Activated B cell treated with CpG ODN at 0.5 μM for 24 hours (primary cell): ENCODE data around the gene THEMIS. TPM values are rescaled to one million over a fixed set of nuclear protein-coding genes. Genes with fewer than 3 reads are reported as not detected.

Experiments used
- ATAC-seq: fragments of 200-7000 bp; cut with Tn5 transposase; one replicate; pipeline ENCODE4 v1.10.0; 2021; ENCODE audit warnings: low read depth, mild to moderate bottlenecking, moderate library complexity
- CTCF ChIA-PET: fragments of 350-600 bp; sonication (Branson Sonifier 250); formaldehyde crosslinking; loops from one replicate; lab custom pipeline; 2021; ENCODE audit warnings: antibody characterized with exemption; lab: Charles Lee
- POLR2A ChIA-PET: fragments of 350-600 bp; sonication (Branson Sonifier 250); formaldehyde crosslinking; loops from one replicate; lab custom pipeline; 2021; ENCODE audit warnings: antibody characterized with exemption; lab: Charles Lee
- DNase-seq: peaks from one replicate; pipeline ENCODE4 v3.0.0; 2022
- H3K27ac Mint-ChIP-seq: one replicate; pipeline ENCODE4 v1.8.0; 2020; ENCODE audit warnings: mixed read lengths
- H3K27me3 Mint-ChIP-seq: one replicate; pipeline ENCODE4 v1.8.0; 2021; ENCODE audit warnings: mixed read lengths
- H3K36me3 Mint-ChIP-seq: one replicate; pipeline ENCODE4 v1.8.0; 2021; ENCODE audit warnings: low read depth, mixed read lengths
- H3K4me1 Mint-ChIP-seq: one replicate; pipeline ENCODE4 v1.8.0; 2021; ENCODE audit warnings: mixed read lengths
- H3K4me3 Mint-ChIP-seq: one replicate; pipeline ENCODE4 v1.8.0; 2020; ENCODE audit warnings: mild to moderate bottlenecking, mixed read lengths
- H3K9me3 Mint-ChIP-seq: one replicate; pipeline ENCODE4 v1.8.0; 2020; ENCODE audit warnings: mixed read lengths
- intact Hi-C: fragments of 100-400 bp; cut with micrococcal nuclease; formaldehyde crosslinking; loops from one replicate; pipeline ENCODE4 v1.15.1; 2024
- total RNA-seq: library from RNA; stranded (reverse); gene quantifications from 2 replicates; pipeline ENCODE4 v1.2.3, GENCODE V29; 2022
- TF ChIP-seq, protein P1 (sequence below): fragments of 200-600 bp; IDR thresholded peaks from one replicate; pipeline ENCODE4 v1.8.0; 2022; ENCODE audit warnings: antibody characterized with exemption, mild to moderate bottlenecking

The THEMIS gene
- total RNA-seq, 1 donor from 2014 or later, result not detected

DNA sequence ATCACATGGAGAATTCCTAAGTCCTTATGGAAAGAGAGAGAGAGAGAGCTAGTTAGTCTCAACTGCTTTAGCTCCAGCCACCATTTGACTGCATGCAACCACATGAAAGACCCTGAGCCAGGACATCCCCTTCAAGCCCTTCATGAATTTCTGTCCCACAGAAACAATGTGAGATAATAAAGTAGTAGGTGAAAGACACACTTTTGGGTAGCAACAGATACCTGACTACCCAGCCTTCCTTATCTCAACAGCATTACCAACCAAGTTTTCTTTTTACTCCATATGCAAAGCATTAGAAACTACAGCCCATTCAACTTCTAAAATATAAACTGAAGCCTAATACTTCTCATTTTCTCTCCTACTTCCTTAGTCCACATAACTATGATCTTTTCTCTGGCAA is 23.2 kb upstream of the THEMIS start:
- no peak for DNase-seq
- Mint-ChIP-seq H3K4me3 (no peak overlapping the region), H3K27me3 (no peaks in the 10 kb centered on the region), H3K4me1 (no peaks in the 10 kb centered on the region), H3K36me3 (no peaks in the 10 kb centered on the region), H3K9me3 (peaks cover 11% of the 10 kb centered on the region), H3K27ac (no peak overlapping the region)
- TF ChIP-seq, protein P1, sequence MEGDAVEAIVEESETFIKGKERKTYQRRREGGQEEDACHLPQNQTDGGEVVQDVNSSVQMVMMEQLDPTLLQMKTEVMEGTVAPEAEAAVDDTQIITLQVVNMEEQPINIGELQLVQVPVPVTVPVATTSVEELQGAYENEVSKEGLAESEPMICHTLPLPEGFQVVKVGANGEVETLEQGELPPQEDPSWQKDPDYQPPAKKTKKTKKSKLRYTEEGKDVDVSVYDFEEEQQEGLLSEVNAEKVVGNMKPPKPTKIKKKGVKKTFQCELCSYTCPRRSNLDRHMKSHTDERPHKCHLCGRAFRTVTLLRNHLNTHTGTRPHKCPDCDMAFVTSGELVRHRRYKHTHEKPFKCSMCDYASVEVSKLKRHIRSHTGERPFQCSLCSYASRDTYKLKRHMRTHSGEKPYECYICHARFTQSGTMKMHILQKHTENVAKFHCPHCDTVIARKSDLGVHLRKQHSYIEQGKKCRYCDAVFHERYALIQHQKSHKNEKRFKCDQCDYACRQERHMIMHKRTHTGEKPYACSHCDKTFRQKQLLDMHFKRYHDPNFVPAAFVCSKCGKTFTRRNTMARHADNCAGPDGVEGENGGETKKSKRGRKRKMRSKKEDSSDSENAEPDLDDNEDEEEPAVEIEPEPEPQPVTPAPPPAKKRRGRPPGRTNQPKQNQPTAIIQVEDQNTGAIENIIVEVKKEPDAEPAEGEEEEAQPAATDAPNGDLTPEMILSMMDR, result no peak
- ChIA-PET POLR2A (no interaction called here), CTCF (no interaction called here)
- no peak for ATAC-seq
- intact Hi-C loops, result no loop called here

- TF ChIP-seq, protein P1, result no peak
- Mint-ChIP-seq H3K27me3 (no peaks in the 10 kb centered on the region), H3K9me3 (peaks cover 7% of the 10 kb centered on the region), H3K4me1 (no peaks in the 10 kb centered on the region), H3K4me3 (no peak overlapping the region), H3K27ac (no peak overlapping the region), H3K36me3 (no peaks in the 10 kb centered on the region)
- DNase-seq (no peak), ATAC-seq (no peak)
- POLR2A ChIA-PET, result no interaction called here
- intact Hi-C loops, result no loop called here
- CTCF ChIA-PET, result no interaction called here
Observed at GRCh38 chr6:127923135-127923534, 22.3 kb upstream of the THEMIS start.

- Mint-ChIP-seq H3K4me1 (no peaks in the 10 kb centered on the region), H3K4me3 (no peak overlapping the region), H3K36me3 (no peaks in the 10 kb centered on the region), H3K27me3 (no peaks in the 10 kb centered on the region), H3K9me3 (peaks cover 2% of the 10 kb centered on the region), H3K27ac (no peak overlapping the region)
- ChIA-PET POLR2A (no interaction called here), CTCF (no interaction called here)
- DNase-seq (no peak), ATAC-seq (no peak)
- TF ChIP-seq, protein P1, result no peak
- intact Hi-C loops, result no loop called here
Observed at GRCh38 chr6:127921982-127922381, 21.1 kb upstream of the THEMIS start.

- TF ChIP-seq, protein P1, result no peak
- ChIA-PET CTCF (no interaction called here), POLR2A (no interaction called here)
- no peak overlapping the region for H3K27ac Mint-ChIP-seq
- ATAC-seq (no peak), DNase-seq (no peak)
- H3K4me3 Mint-ChIP-seq, result no peak overlapping the region
- no peaks in the 10 kb centered on the region for H3K36me3 Mint-ChIP-seq
- H3K27me3 Mint-ChIP-seq, result no peaks in the 10 kb centered on the region
- no peaks in the 10 kb centered on the region for H3K4me1 Mint-ChIP-seq
- H3K9me3 Mint-ChIP-seq, result peaks cover under 1% of the 10 kb centered on the region
- intact Hi-C loops, result no loop called here
Observed at GRCh38 chr6:127920804-127921203, 19.9 kb upstream of the THEMIS start.

DNA sequence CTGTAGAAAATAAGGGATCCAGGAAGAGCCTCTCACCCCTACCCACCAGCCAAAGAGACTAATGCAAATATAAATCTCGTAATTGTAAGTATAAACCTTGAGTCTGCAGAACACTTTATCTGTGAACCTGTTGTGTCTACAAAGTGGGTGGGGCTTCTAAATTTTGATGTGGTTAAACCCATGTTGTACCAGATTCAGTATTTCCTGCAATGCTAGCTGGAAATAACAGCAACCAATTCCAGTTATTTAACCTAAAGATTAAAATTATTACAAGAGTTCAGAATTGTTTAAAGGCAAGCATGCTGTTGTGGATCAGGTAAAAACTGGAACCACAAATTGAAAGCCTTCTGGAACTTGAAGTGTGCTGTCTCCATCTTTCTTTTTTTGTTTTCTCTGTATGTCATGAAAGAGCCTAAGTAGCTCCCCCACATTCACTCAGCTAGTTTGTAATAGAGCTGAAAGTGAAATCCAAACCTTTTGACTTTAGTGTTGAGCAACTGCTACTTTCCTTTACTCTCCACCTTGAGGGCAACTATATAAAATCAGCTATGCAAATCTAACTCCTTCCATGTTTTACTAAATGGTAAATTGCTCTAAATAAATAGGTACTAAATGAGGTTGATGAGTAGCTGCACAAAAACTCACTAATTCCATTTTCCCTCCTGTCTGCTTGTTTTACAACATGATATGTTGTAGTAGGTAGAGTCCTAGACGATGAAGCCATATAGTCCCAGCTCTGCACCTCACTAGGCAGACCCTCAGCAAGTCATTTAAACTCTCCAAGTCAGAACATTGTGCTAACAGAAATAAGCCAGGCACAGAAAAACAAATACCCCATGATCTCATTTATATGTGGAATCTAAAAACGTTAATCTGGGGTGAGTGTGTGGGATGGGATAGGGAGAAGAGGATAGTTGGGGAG is 17.9 kb upstream of the THEMIS start:
- H3K4me3 Mint-ChIP-seq, result no peak overlapping the region
- intact Hi-C loops, result no loop called here

More for the DNA sequence above, 17.9 kb upstream of the THEMIS start:
- Mint-ChIP-seq H3K9me3 (no peaks in the 10 kb centered on the region), H3K27ac (no peak overlapping the region), H3K4me1 (no peaks in the 10 kb centered on the region), H3K36me3 (no peaks in the 10 kb centered on the region), H3K27me3 (no peaks in the 10 kb centered on the region)
- DNase-seq (no peak), ATAC-seq (no peak)
- TF ChIP-seq, protein P1, result no peak
- POLR2A ChIA-PET, result no interaction called here
- CTCF ChIA-PET, result no interaction called here
